ENCODE results near the gene SNX32. TPM values are rescaled to one million over a fixed set of nuclear protein-coding genes. Genes with fewer than 3 reads are reported as not detected.
"Not testable (repeated sequence)": the region's sequence is repeated elsewhere in the genome, so short reads cannot be mapped to it uniquely, and the experiment has no call there.

SNX32 gene
- total RNA-seq, 3 donors from 2014 or later, result 0.52 to 1.4 (median 0.56) TPM

GRCh38 chr11:65834202-65834601 lies 439 bp downstream of the SNX32 start:
- H3K27me3 Mint-ChIP-seq (ENCODE audit: low read depth), result no peaks in the 10 kb centered on the region

GRCh38 chr11:65842144-65842543 lies 8.4 kb downstream of the SNX32 start:
- Mint-ChIP-seq H3K9me3 (no peaks in the 10 kb centered on the region), H3K4me3 (no peak overlapping the region), H3K36me3 (ENCODE audit: insufficient read depth) (no peaks in the 10 kb centered on the region), H3K4me1 (ENCODE audit: low read depth) (no peaks in the 10 kb centered on the region), H3K27me3 (ENCODE audit: low read depth) (no peaks in the 10 kb centered on the region)
- no peak for ATAC-seq
- no peak for DNase-seq

More at GRCh38 chr11:65834202-65834601, 439 bp downstream of the SNX32 start:
- ATAC-seq, result no peak
- Mint-ChIP-seq H3K4me1 (ENCODE audit: low read depth) (peaks cover 18% of the 10 kb centered on the region), H3K36me3 (ENCODE audit: insufficient read depth) (no peaks in the 10 kb centered on the region), H3K4me3 (no peak overlapping the region), H3K9me3 (no peaks in the 10 kb centered on the region)
- DNase-seq, result no peak

- Mint-ChIP-seq H3K4me1 (ENCODE audit: low read depth) (no peaks in the 10 kb centered on the region), H3K27me3 (ENCODE audit: low read depth) (no peaks in the 10 kb centered on the region), H3K9me3 (no peaks in the 10 kb centered on the region), H3K36me3 (ENCODE audit: insufficient read depth) (no peaks in the 10 kb centered on the region), H3K4me3 (no peak overlapping the region)
- DNase-seq, result no peak
- no peak for ATAC-seq
These were observed 10.0 kb downstream of the SNX32 start for GRCh38 chr11:65843811-65844210.

- H3K27me3 Mint-ChIP-seq (ENCODE audit: low read depth), result no peaks in the 10 kb centered on the region
- H3K4me1 Mint-ChIP-seq (ENCODE audit: low read depth), result no peaks in the 10 kb centered on the region
- no peaks in the 10 kb centered on the region for H3K36me3 Mint-ChIP-seq (ENCODE audit: insufficient read depth)
- H3K9me3 Mint-ChIP-seq, result no peaks in the 10 kb centered on the region
- H3K4me3 Mint-ChIP-seq, result no peak overlapping the region
- no peak for ATAC-seq
- no peak for DNase-seq
These were observed 10.6 kb downstream of the SNX32 start for GRCh38 chr11:65844231-65844872.

- no peaks in the 10 kb centered on the region for H3K27me3 Mint-ChIP-seq (ENCODE audit: low read depth)
These were observed 14.0 kb downstream of the SNX32 start for GRCh38 chr11:65847746-65848145.

GRCh38 chr11:65848693-65849092 lies 14.9 kb downstream of the SNX32 start:
- not testable (repeated sequence) for H3K4me1 Mint-ChIP-seq (ENCODE audit: low read depth); H3K4me3 Mint-ChIP-seq; H3K27me3 Mint-ChIP-seq (ENCODE audit: low read depth); H3K9me3 Mint-ChIP-seq; DNase-seq; ATAC-seq
- peaks cover 13% of the 10 kb centered on the region for H3K36me3 Mint-ChIP-seq (ENCODE audit: insufficient read depth)

More at GRCh38 chr11:65847746-65848145, 14.0 kb downstream of the SNX32 start:
- DNase-seq, result no peak
- H3K9me3 Mint-ChIP-seq, result no peaks in the 10 kb centered on the region
- no peak for ATAC-seq
- H3K36me3 Mint-ChIP-seq (ENCODE audit: insufficient read depth), result peaks cover 10% of the 10 kb centered on the region
- no peaks in the 10 kb centered on the region for H3K4me1 Mint-ChIP-seq (ENCODE audit: low read depth)
- H3K4me3 Mint-ChIP-seq, result no peak overlapping the region

GRCh38 chr11:65849366-65849765 lies 15.6 kb downstream of the SNX32 start:
- no peaks in the 10 kb centered on the region for H3K27me3 Mint-ChIP-seq (ENCODE audit: low read depth)
- H3K4me3 Mint-ChIP-seq, result no peak overlapping the region
- peaks cover 18% of the 10 kb centered on the region for H3K36me3 Mint-ChIP-seq (ENCODE audit: insufficient read depth)
- H3K9me3 Mint-ChIP-seq, result no peaks in the 10 kb centered on the region
- no peak for ATAC-seq
- DNase-seq, result no peak
- peaks cover 9% of the 10 kb centered on the region for H3K4me1 Mint-ChIP-seq (ENCODE audit: low read depth)

GRCh38 chr11:65849771-65850216 lies 16.0 kb downstream of the SNX32 start:
- no peak overlapping the region for H3K4me3 Mint-ChIP-seq
- peaks cover 14% of the 10 kb centered on the region for H3K4me1 Mint-ChIP-seq (ENCODE audit: low read depth)
- no peak for DNase-seq
- no peaks in the 10 kb centered on the region for H3K9me3 Mint-ChIP-seq
- peaks cover 22% of the 10 kb centered on the region for H3K36me3 Mint-ChIP-seq (ENCODE audit: insufficient read depth)
- no peak for ATAC-seq
- H3K27me3 Mint-ChIP-seq (ENCODE audit: low read depth), result no peaks in the 10 kb centered on the region

- no peaks in the 10 kb centered on the region for H3K27me3 Mint-ChIP-seq (ENCODE audit: low read depth)
- H3K4me1 Mint-ChIP-seq (ENCODE audit: low read depth), result peaks cover 18% of the 10 kb centered on the region
- no peak for ATAC-seq
- no peak for DNase-seq
- H3K9me3 Mint-ChIP-seq, result no peaks in the 10 kb centered on the region
- H3K4me3 Mint-ChIP-seq, result no peak overlapping the region
- peaks cover 26% of the 10 kb centered on the region for H3K36me3 Mint-ChIP-seq (ENCODE audit: insufficient read depth)
These were observed 16.7 kb downstream of the SNX32 start for GRCh38 chr11:65850217-65851082.

- ATAC-seq, result peak; percentile 10 to 25
- Mint-ChIP-seq H3K4me3 (no peak overlapping the region), H3K27me3 (ENCODE audit: low read depth) (no peaks in the 10 kb centered on the region), H3K36me3 (ENCODE audit: insufficient read depth) (peaks cover 33% of the 10 kb centered on the region), H3K4me1 (ENCODE audit: low read depth) (peaks cover 24% of the 10 kb centered on the region), H3K9me3 (no peaks in the 10 kb centered on the region)
- no peak for DNase-seq
These were observed 17.4 kb downstream of the SNX32 start for GRCh38 chr11:65851083-65851579.

- no peak overlapping the region for H3K4me3 Mint-ChIP-seq
- no peaks in the 10 kb centered on the region for H3K9me3 Mint-ChIP-seq
- peaks cover 32% of the 10 kb centered on the region for H3K4me1 Mint-ChIP-seq (ENCODE audit: low read depth)
- ATAC-seq (no peak), DNase-seq (no peak)
- peaks cover 40% of the 10 kb centered on the region for H3K36me3 Mint-ChIP-seq (ENCODE audit: insufficient read depth)
- H3K27me3 Mint-ChIP-seq (ENCODE audit: low read depth), result no peaks in the 10 kb centered on the region
These were observed 18.2 kb downstream of the SNX32 start for GRCh38 chr11:65851811-65852507.

- no peak for DNase-seq
- no peak for ATAC-seq
- Mint-ChIP-seq H3K9me3 (no peaks in the 10 kb centered on the region), H3K27me3 (ENCODE audit: low read depth) (no peaks in the 10 kb centered on the region), H3K36me3 (ENCODE audit: insufficient read depth) (peaks cover 40% of the 10 kb centered on the region), H3K4me3 (no peak overlapping the region), H3K4me1 (ENCODE audit: low read depth) (peaks cover 32% of the 10 kb centered on the region)
These were observed 18.9 kb downstream of the SNX32 start for GRCh38 chr11:65852508-65853245.

GRCh38 chr11:65853246-65853979 lies 19.6 kb downstream of the SNX32 start:
- no peak for DNase-seq
- peaks cover 35% of the 10 kb centered on the region for H3K4me1 Mint-ChIP-seq (ENCODE audit: low read depth)

More at GRCh38 chr11:65853246-65853979, 19.6 kb downstream of the SNX32 start:
- Mint-ChIP-seq H3K36me3 (ENCODE audit: insufficient read depth) (peaks cover 40% of the 10 kb centered on the region), H3K4me3 (no peak overlapping the region), H3K9me3 (no peaks in the 10 kb centered on the region), H3K27me3 (ENCODE audit: low read depth) (no peaks in the 10 kb centered on the region)
- no peak for ATAC-seq

All from activated T-cell treated with anti-CD3 and anti-CD28 coated beads, Interleukin-2, amount 50 U/mL, for 4 hours (primary cell).